ENCODE data around the gene CNTN6. TPM values are rescaled to one million over a fixed set of nuclear protein-coding genes. Genes with fewer than 3 reads are reported as not detected.

Gene CNTN6
- total RNA-seq, 1 experiment from 2014 or later, result not detected

GRCh38 chr3:1138036-1138435 is 45.2 kb downstream of the CNTN6 start (continued):
- TF ChIP-seq, protein P1, sequence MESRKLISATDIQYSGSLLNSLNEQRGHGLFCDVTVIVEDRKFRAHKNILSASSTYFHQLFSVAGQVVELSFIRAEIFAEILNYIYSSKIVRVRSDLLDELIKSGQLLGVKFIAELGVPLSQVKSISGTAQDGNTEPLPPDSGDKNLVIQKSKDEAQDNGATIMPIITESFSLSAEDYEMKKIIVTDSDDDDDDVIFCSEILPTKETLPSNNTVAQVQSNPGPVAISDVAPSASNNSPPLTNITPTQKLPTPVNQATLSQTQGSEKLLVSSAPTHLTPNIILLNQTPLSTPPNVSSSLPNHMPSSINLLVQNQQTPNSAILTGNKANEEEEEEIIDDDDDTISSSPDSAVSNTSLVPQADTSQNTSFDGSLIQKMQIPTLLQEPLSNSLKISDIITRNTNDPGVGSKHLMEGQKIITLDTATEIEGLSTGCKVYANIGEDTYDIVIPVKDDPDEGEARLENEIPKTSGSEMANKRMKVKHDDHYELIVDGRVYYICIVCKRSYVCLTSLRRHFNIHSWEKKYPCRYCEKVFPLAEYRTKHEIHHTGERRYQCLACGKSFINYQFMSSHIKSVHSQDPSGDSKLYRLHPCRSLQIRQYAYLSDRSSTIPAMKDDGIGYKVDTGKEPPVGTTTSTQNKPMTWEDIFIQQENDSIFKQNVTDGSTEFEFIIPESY (IDR thresholded peaks at IDR 0.05; ENCODE audit: extremely low read depth, insufficient replicate concordance, low read length), result no peak
- no peak for TF ChIP-seq EZH2 (IDR thresholded peaks at IDR 0.05)

- peaks cover 19 to 26% of the 10 kb centered on the region in 2 experiments; a peak in 2 of 4 replicates for H3K9me3 ChIP-seq (ENCODE audit: control insufficient read depth in 1 of 2, insufficient read depth in 1 of 2, low read depth in 1 of 2, low read length in 2 of 2)
- BruUV-seq (replicated peaks), result no TSS peak
- no peaks in the 10 kb centered on the region for H3K79me2 ChIP-seq (ENCODE audit: insufficient read depth, low read length)
- DNase-seq (ENCODE audit: low read depth, low spot score) (no peak), ATAC-seq (no peak)
- H3K4me2 ChIP-seq (ENCODE audit: low read length), result no peak overlapping the region
- H3K4me1 ChIP-seq (ENCODE audit: control insufficient read depth in 1 of 2, insufficient read depth in 2 of 2, low read length in 2 of 2), result no peaks in the 10 kb centered on the region
- H4K20me1 ChIP-seq (ENCODE audit: insufficient read depth), result no peaks in the 10 kb centered on the region
- H3K36me3 ChIP-seq (ENCODE audit: control insufficient read depth in 1 of 2, insufficient read depth in 2 of 2, low read length in 2 of 2), result no peaks in the 10 kb centered on the region
- no peak overlapping the region for H3K27ac ChIP-seq (ENCODE audit: low read depth, low read length)
- no peak overlapping the region for H3K9ac ChIP-seq (ENCODE audit: low read length)
- H3K9me2 ChIP-seq (ENCODE audit: insufficient read depth), result no peaks in the 10 kb centered on the region
- POLR2A ChIA-PET, result no interaction called here
- no peak overlapping the region for H3K4me3 ChIP-seq (replicated peaks in 1 of 2; ENCODE audit: low read depth in 1 of 2, low read length in 2 of 2)
- CTCF ChIA-PET, result no interaction called here
- no peaks in the 10 kb centered on the region for H3K27me3 ChIP-seq (ENCODE audit: insufficient read depth, low read length)
- RAD21 ChIA-PET (ENCODE audit: low non-redundant PET in 1 of 2, low total read pairs in 2 of 2, uncharacterized antibody in 2 of 2, unreplicated experiment in 2 of 2), result no interaction called here
- H2AFZ ChIP-seq (ENCODE audit: low read depth, low read length, poor library complexity, severe bottlenecking), result no peak overlapping the region
- intact Hi-C loops (cut with micrococcal nuclease), result no loop called here
- TF ChIP-seq, protein P1 (IDR thresholded peaks at IDR 0.05; ENCODE audit: extremely low read depth, insufficient replicate concordance, low read length), result no peak
- TF ChIP-seq SIN3A (IDR thresholded peaks at IDR 0.05; ENCODE audit: low read depth) (no peak), JUND (IDR thresholded peaks at IDR 0.05) (no peak), CEBPB (IDR thresholded peaks at IDR 0.05; ENCODE audit: low read depth) (no peak), EGR1 (IDR thresholded peaks at IDR 0.05; ENCODE audit: low read depth) (no peak), RAD21 (IDR thresholded peaks at IDR 0.05; ENCODE audit: low read depth) (no peak), EZH2phosphoT487 (IDR thresholded peaks at IDR 0.05; ENCODE audit: borderline replicate concordance) (no peak), SRF (IDR thresholded peaks at IDR 0.05; ENCODE audit: low read depth) (no peak), POLR2AphosphoS5 (IDR thresholded peaks at IDR 0.05; ENCODE audit: low read depth, low read length) (no peak), ELF1 (IDR thresholded peaks at IDR 0.05; ENCODE audit: borderline replicate concordance, low read depth) (no peak), CTCF (IDR thresholded peaks at IDR 0.05 in 2 of 3, conservative IDR thresholded peaks at IDR 0.05 in 1 of 3; ENCODE audit: borderline replicate concordance in 1 of 3, insufficient read depth in 1 of 3, low read depth in 2 of 3, low read length in 2 of 3) (no peak), YY1 (IDR thresholded peaks at IDR 0.05; ENCODE audit: extremely low read depth, insufficient replicate concordance, low read depth, low read length) (no peak), ZFX (IDR thresholded peaks at IDR 0.05) (no peak)
- TF ChIP-seq, protein P2, sequence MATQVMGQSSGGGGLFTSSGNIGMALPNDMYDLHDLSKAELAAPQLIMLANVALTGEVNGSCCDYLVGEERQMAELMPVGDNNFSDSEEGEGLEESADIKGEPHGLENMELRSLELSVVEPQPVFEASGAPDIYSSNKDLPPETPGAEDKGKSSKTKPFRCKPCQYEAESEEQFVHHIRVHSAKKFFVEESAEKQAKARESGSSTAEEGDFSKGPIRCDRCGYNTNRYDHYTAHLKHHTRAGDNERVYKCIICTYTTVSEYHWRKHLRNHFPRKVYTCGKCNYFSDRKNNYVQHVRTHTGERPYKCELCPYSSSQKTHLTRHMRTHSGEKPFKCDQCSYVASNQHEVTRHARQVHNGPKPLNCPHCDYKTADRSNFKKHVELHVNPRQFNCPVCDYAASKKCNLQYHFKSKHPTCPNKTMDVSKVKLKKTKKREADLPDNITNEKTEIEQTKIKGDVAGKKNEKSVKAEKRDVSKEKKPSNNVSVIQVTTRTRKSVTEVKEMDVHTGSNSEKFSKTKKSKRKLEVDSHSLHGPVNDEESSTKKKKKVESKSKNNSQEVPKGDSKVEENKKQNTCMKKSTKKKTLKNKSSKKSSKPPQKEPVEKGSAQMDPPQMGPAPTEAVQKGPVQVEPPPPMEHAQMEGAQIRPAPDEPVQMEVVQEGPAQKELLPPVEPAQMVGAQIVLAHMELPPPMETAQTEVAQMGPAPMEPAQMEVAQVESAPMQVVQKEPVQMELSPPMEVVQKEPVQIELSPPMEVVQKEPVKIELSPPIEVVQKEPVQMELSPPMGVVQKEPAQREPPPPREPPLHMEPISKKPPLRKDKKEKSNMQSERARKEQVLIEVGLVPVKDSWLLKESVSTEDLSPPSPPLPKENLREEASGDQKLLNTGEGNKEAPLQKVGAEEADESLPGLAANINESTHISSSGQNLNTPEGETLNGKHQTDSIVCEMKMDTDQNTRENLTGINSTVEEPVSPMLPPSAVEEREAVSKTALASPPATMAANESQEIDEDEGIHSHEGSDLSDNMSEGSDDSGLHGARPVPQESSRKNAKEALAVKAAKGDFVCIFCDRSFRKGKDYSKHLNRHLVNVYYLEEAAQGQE (IDR thresholded peaks at IDR 0.05; ENCODE audit: low read depth), result no peak
- TF ChIP-seq, protein P3, sequence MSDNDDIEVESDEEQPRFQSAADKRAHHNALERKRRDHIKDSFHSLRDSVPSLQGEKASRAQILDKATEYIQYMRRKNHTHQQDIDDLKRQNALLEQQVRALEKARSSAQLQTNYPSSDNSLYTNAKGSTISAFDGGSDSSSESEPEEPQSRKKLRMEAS (IDR thresholded peaks at IDR 0.05), result no peak
These were observed 46.2 kb downstream of the CNTN6 start for GRCh38 chr3:1139071-1139470.

Measured in HCT116 (cell line).